HG02642 (cell line): ENCODE data around the gene SCAMP1.
"Not testable (repeated sequence)": the region's sequence is repeated elsewhere in the genome, so short reads cannot be mapped to it uniquely, and the experiment has no call there.

Source experiments
- ATAC-seq: cut with Tn5 transposase; IDR thresholded peaks from one replicate; pipeline ENCODE4 v1.9.1; 2021; ENCODE audit warnings: mild to moderate bottlenecking; ENCODE audit not compliant: unreplicated experiment, poor library complexity

The SCAMP1 gene

GRCh38 chr5:78360924-78361630 is 660 bp downstream of the SCAMP1 start:
- ATAC-seq, result peak; percentile 32

GRCh38 chr5:78361631-78361993 is 1.2 kb downstream of the SCAMP1 start:
- ATAC-seq, result no peak

GRCh38 chr5:78362220-78362619 is 1.8 kb downstream of the SCAMP1 start:
- ATAC-seq, result no peak

GRCh38 chr5:78364005-78364404 is 3.6 kb downstream of the SCAMP1 start:
- ATAC-seq, result no peak

GRCh38 chr5:78367318-78367991 is 7.0 kb downstream of the SCAMP1 start:
- no peak for ATAC-seq

- no peak for ATAC-seq
Observed at GRCh38 chr5:78369680-78370079, 9.3 kb downstream of the SCAMP1 start.

- ATAC-seq, result no peak
Observed at GRCh38 chr5:78373231-78373630, 12.8 kb downstream of the SCAMP1 start.

GRCh38 chr5:78376315-78376714 is 15.9 kb downstream of the SCAMP1 start:
- no peak for ATAC-seq

GRCh38 chr5:78377056-78377717 is 16.8 kb downstream of the SCAMP1 start:
- no peak for ATAC-seq

GRCh38 chr5:78377718-78378105 is 17.3 kb downstream of the SCAMP1 start:
- no peak for ATAC-seq

GRCh38 chr5:78387468-78388153 is 27.2 kb downstream of the SCAMP1 start:
- no peak for ATAC-seq

- not testable (repeated sequence) for ATAC-seq
Observed at GRCh38 chr5:78391357-78391756, 30.9 kb downstream of the SCAMP1 start.

- no peak for ATAC-seq
Observed at GRCh38 chr5:78397831-78398230, 37.4 kb downstream of the SCAMP1 start.

GRCh38 chr5:78399116-78399515 is 38.7 kb downstream of the SCAMP1 start:
- no peak for ATAC-seq

- no peak for ATAC-seq
Observed at GRCh38 chr5:78404682-78405293, 44.4 kb downstream of the SCAMP1 start.

GRCh38 chr5:78405829-78406750 is 45.7 kb downstream of the SCAMP1 start:
- no peak for ATAC-seq

- ATAC-seq, result no peak
Observed at GRCh38 chr5:78407458-78407857, 47.0 kb downstream of the SCAMP1 start.

- ATAC-seq, result no peak
Observed at GRCh38 chr5:78411586-78411985, 51.2 kb downstream of the SCAMP1 start.

GRCh38 chr5:78416677-78417425 is 56.4 kb downstream of the SCAMP1 start:
- no peak for ATAC-seq
